Fibroblast of mammary gland (primary cell): ENCODE data around the gene TMEM131.

ENCODE experiments used
- DNase-seq: peaks from one replicate; pipeline ENCODE4 v3.0.0-alpha.2; 2010; ENCODE audit warnings: low read depth
- H3K4me3 ChIP-seq: 2 replicates; pipeline ENCODE4 v1.5.1; 2011; ENCODE audit warnings: low read depth, mild to moderate bottlenecking, low read length, moderate library complexity; ENCODE audit not compliant: control insufficient read depth
- CTCF ChIP-seq: conservative IDR thresholded peaks from 2 replicates; pipeline ENCODE4 v1.5.1; 2011; ENCODE audit warnings: low read depth, low read length, inconsistent platforms; ENCODE audit not compliant: control insufficient read depth, insufficient read depth

The TMEM131 gene

GRCh38 chr2:97759727-97760407 lies 235.9 kb downstream of the TMEM131 start:
- DNase-seq = no peak
- TF ChIP-seq CTCF = no peak
- no peak overlapping the region for H3K4me3 ChIP-seq

GRCh38 chr2:97758131-97758705 lies 237.5 kb downstream of the TMEM131 start:
- TF ChIP-seq CTCF = no peak
- no peak for DNase-seq
- no peak overlapping the region for H3K4me3 ChIP-seq

- H3K4me3 ChIP-seq = no peak overlapping the region
- TF ChIP-seq CTCF = no peak
- DNase-seq = no peak
Measured at GRCh38 chr2:97757062-97757461, 238.7 kb downstream of the TMEM131 start.

GRCh38 chr2:97755491-97755890 lies 240.3 kb downstream of the TMEM131 start:
- TF ChIP-seq CTCF = no peak
- H3K4me3 ChIP-seq = no peak overlapping the region
- no peak for DNase-seq

- no peak for TF ChIP-seq CTCF
- DNase-seq = no peak
Measured at GRCh38 chr2:97754690-97755346, 240.9 kb downstream of the TMEM131 start.

DNA sequence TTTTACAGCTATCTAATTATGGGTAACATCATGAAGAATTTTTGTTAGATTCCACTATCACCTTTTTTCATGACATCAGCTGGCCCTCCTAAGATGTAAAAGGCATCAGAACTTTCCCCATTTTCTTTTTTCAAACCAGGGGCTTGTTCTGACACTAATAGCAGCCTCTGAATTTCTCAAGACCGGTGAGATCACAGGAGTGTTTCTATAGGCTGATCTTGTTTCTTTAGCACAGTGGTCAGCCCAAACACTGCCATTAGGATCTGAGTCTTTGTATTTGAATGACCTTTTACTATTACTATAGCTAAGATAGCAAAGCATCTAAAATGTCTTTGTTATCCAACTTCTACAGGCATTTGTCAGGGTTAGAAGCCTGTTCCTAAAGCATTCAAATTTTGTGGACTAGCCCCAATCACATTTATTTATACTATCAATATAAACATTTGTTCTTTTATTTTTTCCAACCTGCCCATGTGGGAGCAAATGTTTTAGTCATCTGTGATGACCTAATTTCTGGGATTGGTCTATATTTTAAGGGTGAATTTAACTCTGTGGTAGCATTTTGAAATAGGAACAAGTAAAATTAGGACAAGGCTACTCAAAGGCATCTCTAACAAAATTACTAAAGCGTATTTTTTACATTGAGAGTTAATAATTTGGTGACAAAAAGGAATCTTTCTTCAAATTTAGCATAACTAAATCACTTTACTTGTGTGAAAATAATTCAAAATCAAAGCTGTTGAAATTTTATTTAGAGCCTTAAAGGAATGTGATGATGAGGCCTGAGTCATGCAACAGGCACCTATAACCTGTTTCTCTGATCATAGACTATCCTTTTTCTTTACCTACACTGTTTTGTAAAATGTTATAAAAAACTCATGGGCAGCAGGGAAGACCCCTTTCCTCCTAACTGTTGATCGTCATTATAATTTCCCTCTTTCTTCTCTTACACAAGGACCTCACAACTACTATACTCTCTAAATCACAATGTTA lies 243.1 kb downstream of the TMEM131 start:
- no peak for TF ChIP-seq CTCF
- no peak overlapping the region for H3K4me3 ChIP-seq
- peak; percentile 43 for DNase-seq

More at GRCh38 chr2:97754690-97755346, 240.9 kb downstream of the TMEM131 start:
- H3K4me3 ChIP-seq = no peak overlapping the region
